Measurements from ENCODE around the gene C3orf49.

C3orf49 gene

GRCh38 chr3:63853106-63853505 is 34.0 kb downstream of the C3orf49 start:
- no peak for DNase-seq

GRCh38 chr3:63855333-63855940 is 36.3 kb downstream of the C3orf49 start:
- DNase-seq = no peak

DNA sequence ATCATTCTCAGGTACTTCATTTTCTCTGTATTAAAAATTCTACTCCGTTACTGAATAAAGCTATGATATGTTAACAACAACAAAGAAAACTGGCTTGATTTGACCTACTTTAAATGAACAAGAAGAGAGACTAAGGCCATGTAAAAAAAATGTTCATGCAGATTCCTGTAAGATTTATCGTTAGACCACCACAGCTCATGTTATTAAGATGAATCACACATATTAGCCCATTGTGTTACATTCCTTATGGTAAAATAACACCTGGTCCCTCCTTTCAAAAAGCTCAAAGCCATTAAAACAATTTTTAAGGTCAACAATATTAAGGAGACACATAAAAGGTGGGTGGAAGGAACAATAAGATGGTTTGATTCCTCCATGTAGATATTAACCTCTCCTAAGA is 38.2 kb downstream of the C3orf49 start:
- no peak for DNase-seq

DNA sequence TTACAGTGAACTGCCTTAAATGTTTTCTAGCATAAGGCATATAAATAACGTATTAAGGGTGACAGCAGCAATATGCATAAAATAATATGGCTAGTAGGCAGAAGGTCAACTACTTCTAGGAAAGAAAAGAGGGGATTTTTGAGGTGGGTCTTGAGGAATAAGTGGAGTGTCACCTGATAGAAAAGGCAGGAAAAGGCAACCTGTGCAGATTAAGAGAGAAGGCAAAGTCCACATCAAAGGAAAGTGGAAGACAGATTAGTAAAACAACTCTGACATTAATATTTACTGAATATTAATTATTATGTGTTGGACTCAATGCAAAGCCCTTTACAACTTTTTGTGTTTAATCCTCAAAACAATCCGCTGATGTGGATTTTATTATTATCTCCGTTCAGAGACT is 41.7 kb downstream of the C3orf49 start:
- DNase-seq = no peak

- DNase-seq = no peak
Measured at GRCh38 chr3:63861306-63861705, 42.2 kb downstream of the C3orf49 start.

- no peak for DNase-seq
Measured at GRCh38 chr3:63862804-63863149, 43.7 kb downstream of the C3orf49 start.

DNA sequence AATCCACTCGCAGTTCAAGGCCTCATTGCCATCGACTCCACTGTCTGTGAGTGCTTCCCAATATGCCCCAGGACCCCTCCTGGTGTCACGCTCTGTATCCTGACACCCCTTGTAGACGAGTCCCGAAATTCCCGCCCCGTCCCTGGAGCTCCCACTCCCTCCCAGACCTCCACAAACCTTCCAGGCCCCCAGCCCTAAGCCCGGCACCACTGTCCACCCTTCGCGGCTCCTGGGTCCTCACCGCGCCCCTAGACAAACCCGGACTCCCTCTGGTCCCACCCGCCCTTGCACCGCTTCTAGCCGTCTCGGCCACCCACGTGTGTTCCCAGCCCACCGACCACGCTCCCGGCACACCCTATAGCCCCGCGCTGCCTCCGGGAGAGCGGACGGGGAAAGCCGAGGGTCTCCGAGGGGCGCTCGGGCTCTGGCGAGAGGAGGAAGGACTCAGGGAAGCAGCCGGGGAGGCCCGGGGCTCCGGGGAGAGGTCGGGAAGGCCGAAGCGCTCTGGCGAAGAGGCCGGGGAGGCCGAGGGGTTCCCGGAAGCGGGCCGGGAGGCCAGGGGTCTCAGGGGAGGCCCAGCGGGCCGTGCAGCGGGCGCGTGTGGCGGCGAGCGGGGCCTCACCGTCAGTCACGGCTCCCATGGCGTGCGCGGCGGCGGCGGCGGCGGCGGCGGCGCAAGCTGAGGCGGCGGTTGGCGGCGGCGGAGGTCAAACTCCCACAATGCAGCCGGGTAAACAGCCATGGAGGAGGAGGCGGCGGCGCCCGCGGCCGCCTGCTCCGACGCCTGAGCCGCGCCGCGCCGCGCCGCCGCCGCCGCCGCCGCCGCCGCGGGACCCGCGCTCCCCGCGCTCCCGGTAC is 44.3 kb downstream of the C3orf49 start, which contains the start of the genes ATXN7 and THOC7:
ATXN7 (plus strand) TSS at position 718 of the 858 bp plus-strand sequence. CDS start 48,732 bp downstream, outside the sequence.
THOC7 (minus strand) TSS at position 656 of the 858 bp plus-strand sequence; CDS start at position 641, 15 bp downstream.
- peak; percentile 79 for DNase-seq

DNA sequence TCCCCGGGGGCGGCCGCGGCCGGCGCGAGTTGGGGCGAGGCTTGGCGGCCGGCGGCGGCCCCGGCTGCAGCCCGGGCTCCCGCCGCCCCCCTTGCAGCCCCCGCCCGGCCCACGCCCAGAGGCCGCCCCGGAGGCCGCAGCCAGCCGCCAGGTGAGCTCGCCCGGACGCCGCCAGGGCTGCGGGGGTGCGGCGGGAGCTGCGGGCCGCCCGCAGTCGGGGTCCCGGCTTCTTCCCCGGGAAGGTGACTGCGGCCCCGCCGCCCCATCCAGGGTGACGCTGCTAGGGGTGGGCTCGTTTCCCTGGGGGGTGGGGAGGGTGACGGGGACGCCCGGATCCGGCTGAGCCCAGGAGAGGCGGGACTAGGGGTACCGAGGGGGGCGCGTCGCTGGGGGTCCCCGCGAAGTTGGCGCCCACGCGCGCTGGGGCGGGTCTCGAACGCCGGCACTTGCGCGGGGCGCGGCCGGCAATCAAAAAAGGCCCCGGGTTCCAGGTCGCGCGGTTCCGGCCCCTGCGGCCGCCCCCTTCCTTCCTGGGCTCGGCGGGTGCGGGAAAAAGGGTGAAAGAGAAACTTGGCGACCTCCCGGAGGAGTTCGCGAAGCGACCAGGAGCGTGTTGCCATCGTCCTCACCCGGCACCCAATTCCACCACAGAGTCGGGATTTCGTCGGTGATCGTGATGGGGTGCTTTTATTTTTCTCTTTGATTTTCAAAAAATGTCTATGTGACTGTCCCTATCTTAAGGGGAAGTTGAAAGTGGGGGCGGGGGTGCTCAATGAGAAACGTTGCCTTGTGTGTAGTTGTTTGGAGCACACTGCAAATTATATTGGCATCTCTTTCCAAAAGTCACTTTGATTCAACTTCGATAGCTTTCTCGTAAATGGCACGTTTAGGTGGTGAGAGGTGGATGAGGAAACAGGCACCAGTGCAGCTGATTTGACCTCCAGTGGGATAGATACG is 45.2 kb downstream of the C3orf49 start:
- peak; percentile 55 for DNase-seq

- no peak for DNase-seq
Measured at GRCh38 chr3:63864965-63865327, 45.8 kb downstream of the C3orf49 start.

GRCh38 chr3:63867225-63867624 is 48.1 kb downstream of the C3orf49 start:
- no peak for DNase-seq

DNA sequence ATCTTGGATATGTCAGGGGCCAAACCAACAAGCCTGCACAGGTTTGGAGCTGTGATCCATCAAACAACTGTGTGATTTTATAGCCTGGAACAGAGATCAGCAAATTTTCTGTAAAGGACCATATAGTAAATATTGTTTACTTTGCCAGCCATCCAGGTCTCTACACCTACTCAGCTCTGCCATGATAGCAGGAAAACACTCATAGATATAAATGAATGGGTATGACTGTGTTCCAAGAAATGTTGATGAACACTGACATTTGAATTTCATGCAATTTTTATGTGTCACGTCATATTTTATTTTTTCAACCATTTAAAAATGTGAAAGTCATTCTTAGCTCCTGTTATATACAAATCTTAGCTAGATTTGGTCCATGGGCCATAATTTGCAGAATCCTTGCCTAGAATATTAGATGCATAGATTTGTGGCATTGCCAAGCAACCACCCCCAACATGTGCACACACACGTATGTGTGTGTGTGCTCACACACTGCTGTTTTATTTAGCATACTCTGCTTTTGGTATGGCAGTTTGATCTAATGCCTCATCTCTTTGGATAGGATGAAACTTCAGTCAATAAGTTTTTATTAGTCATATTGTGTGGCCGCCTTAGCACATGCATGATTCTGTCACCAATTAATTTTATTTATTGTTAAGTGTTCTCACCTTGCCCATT is 51.0 kb downstream of the C3orf49 start:
- DNase-seq = no peak

GRCh38 chr3:63870615-63871005 is 51.5 kb downstream of the C3orf49 start:
- DNase-seq = no peak

GRCh38 chr3:63872135-63872924 is 53.2 kb downstream of the C3orf49 start:
- DNase-seq = no peak

DNA sequence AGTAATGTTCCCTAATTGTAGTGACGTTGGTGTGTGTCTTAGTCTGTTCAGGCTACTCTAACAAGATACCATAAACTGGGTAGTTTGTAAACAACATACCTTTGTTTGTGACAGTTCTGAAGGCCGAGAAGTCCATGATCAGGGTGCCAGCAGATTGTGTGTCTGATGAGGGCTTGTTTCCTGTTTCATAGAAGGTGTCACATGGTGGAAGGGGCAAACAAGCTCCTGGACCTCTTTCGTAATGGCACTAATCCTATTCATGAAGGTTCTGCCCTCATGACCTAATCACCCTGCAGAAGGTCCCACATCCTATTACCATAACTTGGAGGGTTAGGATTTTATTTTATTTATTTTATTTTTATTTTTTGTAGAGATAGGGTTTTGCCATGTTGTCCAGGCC is 55.7 kb downstream of the C3orf49 start:
- no peak for DNase-seq

DNA sequence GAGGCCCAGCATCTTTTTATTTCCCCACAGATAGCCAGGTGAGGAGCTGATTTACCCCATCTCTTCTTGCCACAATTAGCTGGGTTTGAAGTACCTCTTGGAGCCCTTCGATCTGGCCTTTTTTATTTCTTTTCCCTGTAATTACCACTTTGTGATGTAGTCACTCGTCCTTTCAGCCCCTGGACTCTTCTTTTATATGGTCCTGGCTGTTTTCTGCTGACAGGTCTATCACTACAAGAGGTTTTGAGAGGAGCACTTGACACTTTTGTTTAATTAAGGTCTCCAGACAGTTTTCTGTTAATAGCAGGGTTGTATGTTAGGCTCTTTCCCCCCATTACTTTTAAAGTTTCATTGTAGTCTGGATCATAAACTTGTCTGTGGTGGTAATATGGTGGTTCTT is 56.4 kb downstream of the C3orf49 start:
- no peak for DNase-seq

DNA sequence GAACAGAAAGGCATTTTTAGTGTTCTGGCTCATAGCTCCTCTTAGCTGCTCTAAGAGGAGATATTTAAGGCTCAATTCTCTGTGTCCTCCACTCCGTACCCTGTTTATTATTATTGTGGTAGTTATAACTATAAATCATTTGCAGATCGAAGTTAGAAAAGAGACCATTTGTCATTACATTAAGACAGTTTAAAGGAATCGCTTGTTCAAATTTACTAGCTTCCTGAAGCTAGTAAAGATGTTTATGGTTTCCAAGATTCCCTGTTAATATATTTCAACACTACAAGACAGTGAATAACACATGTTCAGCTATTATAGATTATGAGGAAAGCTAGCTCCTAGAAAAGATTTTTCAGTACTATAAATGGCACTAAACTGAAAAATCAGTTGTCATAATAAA is 57.2 kb downstream of the C3orf49 start:
- DNase-seq = no peak

DNA sequence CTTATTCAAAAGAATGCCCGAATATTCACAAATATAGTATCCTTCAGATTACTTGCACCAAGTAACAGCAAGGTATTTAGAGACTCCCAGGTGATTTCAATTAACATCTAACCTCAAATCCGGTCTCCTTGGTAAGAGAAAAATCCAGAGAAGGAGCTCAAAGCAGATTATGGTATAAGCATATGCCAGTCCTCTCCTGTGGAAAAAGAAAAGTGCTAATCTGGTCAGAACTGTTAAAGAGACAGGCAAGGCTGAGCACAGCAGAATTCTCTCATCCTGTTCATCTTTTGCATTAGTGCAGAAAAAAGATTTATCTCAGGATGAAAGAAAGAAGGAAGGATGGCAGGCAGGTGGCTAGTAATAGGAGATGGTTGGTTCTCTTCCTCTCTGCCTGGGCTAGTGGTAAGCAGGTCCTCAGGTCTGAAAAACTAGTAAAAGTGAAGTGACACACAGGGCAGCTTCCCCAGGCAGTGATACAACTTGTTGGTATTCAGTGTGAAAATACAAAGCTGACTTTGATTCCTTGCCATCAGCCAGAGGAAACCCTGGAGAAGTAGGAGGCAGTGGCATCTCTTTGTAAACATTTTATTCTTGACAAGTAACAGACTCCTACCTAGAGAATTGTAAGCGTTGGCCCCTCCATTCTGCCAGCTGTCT is 58.8 kb downstream of the C3orf49 start:
- DNase-seq = no peak

DNA sequence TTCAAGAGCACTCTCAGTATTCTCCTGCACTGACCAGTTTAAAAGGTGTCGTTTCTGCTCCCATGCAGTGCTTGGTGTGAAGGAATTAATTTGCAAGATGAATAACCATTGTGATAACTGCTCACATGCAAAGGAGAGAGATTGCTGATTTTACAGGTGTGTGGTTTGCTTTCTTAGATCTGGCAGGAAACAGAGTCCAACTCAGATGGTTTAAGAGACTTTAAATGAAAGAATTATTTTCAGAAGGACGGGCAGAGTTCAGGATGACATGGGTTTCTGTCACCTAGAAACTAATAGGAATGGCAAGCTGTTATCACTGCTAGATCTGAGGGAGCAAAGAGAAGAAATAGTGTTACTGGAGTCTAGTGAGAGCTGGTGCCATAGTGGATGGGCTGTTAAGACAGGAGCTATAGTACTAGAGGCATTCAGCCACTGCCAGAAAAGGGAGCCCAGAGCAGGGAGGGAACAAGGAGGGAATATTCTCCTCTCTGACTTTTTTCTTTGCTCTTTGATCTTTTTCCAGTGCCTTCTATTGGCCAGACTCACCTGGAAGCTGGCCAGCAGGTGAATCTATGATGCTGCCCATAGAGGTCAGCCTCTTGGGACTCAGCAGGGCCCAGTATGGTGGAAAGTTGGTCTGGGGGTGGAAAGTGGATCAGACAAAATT is 59.4 kb downstream of the C3orf49 start:
- DNase-seq = no peak

GRCh38 chr3:63880653-63881052 is 61.6 kb downstream of the C3orf49 start:
- no peak for DNase-seq

- DNase-seq = no peak
Measured at GRCh38 chr3:63886858-63887257, 67.8 kb downstream of the C3orf49 start.

DNA sequence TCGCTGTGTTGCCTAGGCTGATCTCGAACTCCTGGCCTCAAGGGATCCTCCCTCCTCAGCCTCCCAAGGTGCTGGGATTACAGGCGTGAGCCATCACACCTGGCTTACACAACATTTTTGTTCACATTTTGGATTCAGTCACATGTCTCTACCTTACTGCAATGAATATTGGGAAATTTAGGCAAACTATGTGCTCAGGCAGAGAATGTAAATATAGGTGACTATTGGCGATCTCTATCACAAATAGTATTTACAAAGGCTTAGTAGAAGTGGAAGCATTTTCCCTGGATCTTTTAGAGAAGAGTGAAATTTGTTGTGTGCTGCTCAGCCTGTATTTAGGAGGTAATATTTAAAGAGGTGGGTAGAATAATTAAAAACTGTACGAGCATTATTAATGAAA is 72.4 kb downstream of the C3orf49 start:
- DNase-seq = no peak
